ENCODE results near the gene CDC14B.
A peak's percentile ranks its signal among the peaks of the same experiment; 100 is the strongest.
"Not testable (repeated sequence)": the region's sequence is repeated elsewhere in the genome, so short reads cannot be mapped to it uniquely, and the experiment has no call there.

Gene CDC14B

GRCh38 chr9:96626912-96627311 lies 7.3 kb upstream of the CDC14B start:
- DNase-seq = no peak

GRCh38 chr9:96621618-96622017 lies 2.0 kb upstream of the CDC14B start:
- DNase-seq = no peak

GRCh38 chr9:96620832-96621269 lies 1.2 kb upstream of the CDC14B start:
- DNase-seq = no peak

GRCh38 chr9:96620181-96620514 lies 505 bp upstream of the CDC14B start:
- no peak for DNase-seq

DNA sequence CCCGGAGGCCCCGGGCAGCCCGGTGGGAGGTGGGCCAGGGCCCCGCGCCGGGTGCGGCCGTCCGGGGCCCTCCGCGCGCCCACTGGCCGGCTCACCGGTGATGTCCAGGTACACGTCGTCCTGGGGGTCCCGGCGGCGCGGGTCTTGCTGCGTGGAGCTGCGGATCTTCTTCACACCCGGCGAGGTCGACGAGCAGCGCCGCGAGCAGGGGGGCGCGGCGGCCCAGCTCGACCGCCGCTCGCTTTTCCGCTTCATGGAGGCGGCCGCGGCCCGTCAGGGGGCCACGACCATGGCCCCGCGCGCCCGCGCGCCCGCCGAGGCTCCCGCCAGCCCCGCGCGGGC lies 548 bp downstream of the CDC14B start:
- DNase-seq = peak in 9 of 56 donors; percentile 11 to 58 (median 24)

GRCh38 chr9:96618209-96619123 lies 1.2 kb downstream of the CDC14B start:
- peak in 43 of 56 donors; percentile 5 to 75 (median 44) for DNase-seq

DNA sequence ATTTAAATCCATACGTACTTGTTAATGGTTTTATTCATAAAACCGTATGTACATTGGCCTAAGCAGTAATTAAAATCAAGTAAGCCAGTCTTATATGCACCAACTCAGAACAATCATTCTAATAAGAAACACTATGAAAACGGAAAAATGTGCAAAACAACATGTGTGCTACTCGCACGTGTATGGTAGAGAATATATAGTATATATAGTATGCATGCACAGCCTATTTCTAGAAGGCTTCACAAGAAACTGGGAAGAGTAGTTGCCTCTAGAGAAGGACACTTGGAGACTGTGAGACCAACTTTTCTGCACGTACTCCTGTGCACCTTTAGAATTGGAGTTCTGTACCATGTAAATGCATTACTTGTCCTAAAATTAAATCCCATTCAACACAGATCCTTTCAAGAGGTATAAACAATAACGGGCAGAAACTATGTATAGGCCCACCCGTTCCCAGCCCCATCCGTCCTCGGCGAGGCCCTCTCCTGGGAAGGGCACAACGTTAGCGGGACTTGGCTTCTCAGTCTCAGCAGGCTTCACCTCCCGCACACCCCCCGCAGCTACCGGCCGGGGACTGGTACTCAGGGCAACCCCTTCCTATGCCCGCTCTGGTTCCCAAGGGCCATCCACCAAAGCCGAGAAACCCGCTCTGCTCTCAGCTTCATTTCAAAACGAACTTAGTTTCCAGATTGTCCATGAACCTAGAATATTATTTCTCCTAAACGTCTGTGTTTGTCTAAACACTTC lies 2.0 kb downstream of the CDC14B start:
- peak in 28 of 56 donors; percentile 5 to 71 (median 37) for DNase-seq

- DNase-seq = no peak
These were observed 2.7 kb downstream of the CDC14B start for GRCh38 chr9:96616817-96617438.

GRCh38 chr9:96615411-96615810 lies 4.2 kb downstream of the CDC14B start:
- no peak for DNase-seq

DNA sequence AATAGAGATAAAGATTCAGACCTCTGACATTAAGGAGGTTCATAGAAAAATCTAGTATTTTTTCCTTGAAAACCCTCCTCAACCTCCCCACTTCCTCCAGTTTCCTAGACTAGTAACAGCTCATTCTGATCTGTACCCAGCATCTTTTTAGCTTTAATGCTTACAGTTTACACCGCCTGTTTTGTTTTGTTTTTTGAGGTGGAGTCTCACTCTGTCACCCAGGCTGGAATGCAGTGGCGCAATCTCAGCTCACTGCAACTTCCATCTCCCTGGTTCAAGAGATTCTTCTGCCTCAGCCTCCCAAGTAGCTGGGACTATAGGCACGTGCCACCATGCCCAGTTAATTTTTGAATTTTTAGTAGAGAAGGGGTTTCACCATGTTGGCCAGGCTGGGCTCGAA lies 5.0 kb downstream of the CDC14B start:
- DNase-seq = not testable (repeated sequence)

GRCh38 chr9:96612966-96613589 lies 6.6 kb downstream of the CDC14B start:
- peak in 3 of 56 donors; percentile 8 to 31 (median 14) for DNase-seq

DNA sequence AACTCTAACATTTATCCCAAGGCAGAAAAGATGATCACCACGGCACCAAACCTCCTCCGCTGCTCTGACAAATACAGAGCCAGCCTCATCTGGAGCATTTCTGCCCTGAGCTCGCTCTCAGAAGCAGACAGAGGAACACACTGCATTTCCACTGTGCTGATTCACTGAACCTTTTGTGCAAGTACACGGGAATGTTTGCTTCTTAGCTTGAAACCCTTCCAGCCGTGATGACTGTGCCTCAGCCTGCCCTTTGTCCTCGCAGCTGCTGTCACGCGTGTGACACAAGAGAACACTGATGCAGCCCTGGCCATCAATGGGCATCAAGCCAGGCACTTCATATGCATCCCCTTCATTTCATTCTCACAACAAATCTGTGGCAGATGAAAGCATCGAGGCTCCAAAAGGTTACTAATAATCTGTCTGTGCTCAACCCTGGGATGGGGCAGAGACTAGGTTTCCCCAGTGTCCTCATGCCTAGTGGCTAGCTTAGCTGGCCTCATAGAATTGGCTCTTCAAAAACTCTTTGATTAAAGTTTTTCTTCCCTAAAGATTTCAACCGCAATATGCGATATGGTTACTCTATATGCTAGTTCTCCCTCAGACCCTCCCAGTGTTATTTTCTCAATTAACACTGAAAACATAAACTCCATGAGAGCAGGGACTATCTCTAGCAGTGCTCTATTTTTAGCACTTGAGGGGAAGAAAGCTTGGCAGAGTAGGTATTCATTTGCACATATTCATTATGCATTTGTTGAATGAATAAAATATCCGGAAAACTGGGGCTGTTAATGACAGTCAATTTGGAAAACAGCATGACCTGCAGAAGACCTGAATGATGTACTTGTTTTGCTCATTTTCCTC lies 7.3 kb downstream of the CDC14B start:
- DNase-seq = peak in 54 of 56 donors; percentile 24 to 97 (median 79)

- DNase-seq = no peak
These were observed 8.3 kb downstream of the CDC14B start for GRCh38 chr9:96611302-96611701.

DNA sequence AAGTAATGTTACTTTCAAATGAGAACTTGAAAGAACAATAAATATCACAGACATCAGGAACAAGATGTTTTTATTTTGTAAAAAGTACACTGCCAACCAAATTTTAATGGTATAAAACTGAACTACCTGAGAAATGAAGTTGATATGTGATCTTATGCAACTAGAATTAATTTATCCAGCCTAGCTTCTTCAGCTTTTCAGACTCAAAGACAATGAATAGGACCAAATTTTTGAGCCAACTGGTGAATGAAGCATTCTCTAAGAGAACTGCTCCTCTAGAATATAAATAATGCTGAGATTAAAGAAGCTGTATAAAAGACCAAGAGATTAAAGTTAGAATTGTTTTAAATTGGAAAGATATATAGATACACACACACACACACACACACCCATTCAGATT lies 9.9 kb downstream of the CDC14B start:
- DNase-seq = no peak

DNA sequence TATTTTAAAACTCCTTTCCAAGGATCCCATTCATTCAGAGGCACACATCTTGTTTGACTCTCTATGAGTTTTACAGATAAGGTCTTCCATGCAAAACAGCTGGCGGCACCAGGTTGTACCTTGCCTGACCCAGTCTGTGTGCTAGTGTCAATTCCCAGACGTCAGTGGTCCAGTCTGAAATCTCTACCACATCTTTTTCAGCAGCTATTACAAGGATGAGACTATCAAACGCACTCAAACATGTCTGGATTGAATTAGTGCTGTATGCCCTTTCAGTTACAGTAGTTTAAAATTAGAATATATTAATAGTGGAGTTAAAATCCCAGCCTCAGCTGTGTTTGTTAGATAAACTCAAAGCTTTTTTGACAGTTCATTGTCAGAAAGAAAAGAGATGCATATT lies 11.7 kb downstream of the CDC14B start:
- no peak for DNase-seq

DNA sequence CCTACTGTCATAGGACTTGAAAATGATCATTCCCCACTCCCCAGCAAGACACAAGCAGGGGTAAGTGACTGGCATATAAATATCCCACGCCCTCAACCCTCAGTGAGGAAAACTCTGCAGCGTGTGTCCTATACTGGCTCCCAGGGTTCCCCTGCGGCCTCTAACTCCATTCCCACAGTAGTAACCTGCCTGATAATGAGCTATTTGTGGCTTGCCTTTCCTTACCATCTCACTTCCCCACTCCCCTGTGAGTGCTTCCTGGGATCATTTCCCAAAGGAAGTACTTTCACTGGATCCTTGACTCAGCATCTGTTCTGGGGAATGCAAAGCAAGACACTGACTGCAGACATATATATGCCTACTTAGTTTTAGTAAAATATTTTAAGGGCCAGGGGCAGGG lies 14.3 kb downstream of the CDC14B start:
- no peak for DNase-seq

DNA sequence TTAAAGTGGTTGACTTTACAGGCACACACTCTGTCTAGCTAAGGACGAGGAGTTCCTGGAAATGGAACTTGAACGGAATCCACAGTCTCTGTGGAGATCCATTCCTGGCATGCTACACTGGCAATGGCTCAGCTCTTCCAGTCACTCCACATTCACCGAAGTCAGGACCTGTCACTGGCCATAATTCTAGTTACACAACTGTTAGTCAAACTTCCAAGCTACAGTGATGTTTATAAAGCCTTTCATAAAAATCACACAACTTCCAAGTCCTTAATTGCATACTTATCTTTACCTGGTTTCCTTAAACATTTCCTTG lies 15.7 kb downstream of the CDC14B start:
- peak in 3 of 56 donors; percentile 12 to 29 (median 27) for DNase-seq

DNA sequence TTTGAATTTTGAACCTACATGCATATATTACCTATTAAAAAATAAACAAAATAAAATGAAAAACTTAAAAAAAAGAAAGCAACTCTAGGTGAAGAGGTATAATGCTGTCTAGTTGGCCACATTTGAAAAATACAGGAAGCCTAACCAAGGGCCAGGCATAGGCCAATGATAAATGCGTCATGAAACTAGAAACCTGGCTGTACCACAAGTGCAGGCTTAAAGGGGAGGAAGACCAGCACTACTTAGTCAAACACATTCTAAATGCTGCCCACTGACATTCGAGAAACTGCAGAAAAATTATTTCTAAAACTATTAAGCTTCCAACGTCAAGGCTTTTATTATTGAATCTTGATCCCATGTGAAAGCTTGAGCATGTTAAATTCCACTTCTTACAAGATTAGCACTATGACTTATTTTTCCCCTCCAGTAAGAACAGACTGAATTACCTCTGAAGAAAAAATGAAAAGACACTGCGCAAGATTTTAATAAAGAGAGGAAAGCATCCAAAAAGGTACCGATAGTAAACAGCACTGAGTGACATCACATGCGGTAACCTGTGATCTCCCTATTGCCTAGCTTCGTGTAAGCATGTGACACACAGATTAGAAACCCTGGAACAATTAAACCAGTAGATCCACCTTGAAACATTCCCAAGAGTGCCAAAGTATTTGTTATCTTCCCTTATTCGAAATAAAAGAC lies 16.2 kb downstream of the CDC14B start:
- no peak for DNase-seq

GRCh38 chr9:96599298-96599697 lies 20.3 kb downstream of the CDC14B start:
- no peak for DNase-seq

- DNase-seq = no peak
These were observed 23.0 kb downstream of the CDC14B start for GRCh38 chr9:96596601-96597111.
